Ishikawa (cell line): ENCODE data around the gene TNFSF4.

Experiments used
- CEBPB ChIP-seq: IDR thresholded peaks from 2 replicates; pipeline ENCODE4 v1.6.1; 2012
- CREB1 ChIP-seq: IDR thresholded peaks from 2 replicates; pipeline ENCODE4 v1.6.1; 2012; ENCODE audit warnings: low read depth
- EGR1 ChIP-seq: IDR thresholded peaks from 2 replicates; pipeline ENCODE4 v1.6.1; 2012
- EP300 ChIP-seq: IDR thresholded peaks from 2 replicates; pipeline ENCODE4 v1.6.1; 2012; ENCODE audit warnings: borderline replicate concordance
- FOXM1 ChIP-seq: IDR thresholded peaks from 2 replicates; pipeline ENCODE4 v1.6.1; 2012; ENCODE audit warnings: low read depth, borderline replicate concordance
- RAD21 ChIP-seq: IDR thresholded peaks from 2 replicates; pipeline ENCODE4 v1.6.1; 2012; ENCODE audit warnings: low read depth
- TAF1 ChIP-seq: IDR thresholded peaks from 2 replicates; pipeline ENCODE4 v1.6.1; 2012; ENCODE audit warnings: low read depth, mild to moderate bottlenecking
- TCF12 ChIP-seq: IDR thresholded peaks from 2 replicates; pipeline ENCODE4 v1.6.1; 2012; ENCODE audit warnings: low read depth
- TEAD4 ChIP-seq: IDR thresholded peaks from 2 replicates; pipeline ENCODE4 v1.6.1; 2012
- YY1 ChIP-seq: IDR thresholded peaks from 2 replicates; pipeline ENCODE4 v1.6.1; 2012; ENCODE audit warnings: low read depth
- ZBTB7A ChIP-seq: IDR thresholded peaks from 2 replicates; pipeline ENCODE4 v1.6.1; 2012; ENCODE audit warnings: low read depth
- TF ChIP-seq, protein P1 (sequence below): IDR thresholded peaks from 2 replicates; pipeline ENCODE4 v1.6.1; 2012; ENCODE audit warnings: low read depth, mild to moderate bottlenecking
- TF ChIP-seq, protein P2 (sequence below): IDR thresholded peaks from 2 replicates; pipeline ENCODE4 v1.6.1; 2012
- TF ChIP-seq, protein P3 (sequence below): IDR thresholded peaks from 2 replicates; pipeline ENCODE4 v1.6.1; 2012

DNA sequence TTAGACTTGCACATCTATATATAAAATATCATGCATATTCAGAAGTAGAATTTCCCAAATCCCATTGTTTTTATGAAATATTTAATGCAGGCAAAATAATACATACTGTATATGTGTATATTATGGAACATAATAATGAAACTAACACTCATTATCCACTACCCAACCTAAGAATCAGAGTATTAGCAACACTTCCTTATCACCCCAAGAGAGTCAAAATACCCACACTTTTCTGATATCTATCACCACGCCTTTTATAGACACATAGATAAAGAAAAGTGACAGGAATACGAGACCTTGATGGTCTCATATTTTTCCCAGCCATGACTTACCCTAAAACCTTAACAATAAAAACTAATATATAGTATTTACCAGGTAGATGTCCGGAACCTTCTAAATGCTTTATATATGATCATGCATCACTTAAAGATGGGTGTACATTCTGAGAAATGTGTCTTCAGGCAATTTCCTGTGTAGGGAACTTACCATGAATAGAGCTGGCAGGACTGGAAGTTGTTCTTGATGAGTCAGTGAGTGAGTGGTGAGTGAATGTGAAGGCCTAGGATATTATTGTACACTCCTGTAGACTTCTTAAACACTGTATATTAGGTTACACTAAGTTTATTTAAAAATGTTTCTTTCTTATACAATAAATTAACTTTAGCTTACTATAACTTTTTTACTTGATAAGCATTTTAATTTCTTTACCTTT, 45.5 kb downstream of the TNFSF4 start:
- TF ChIP-seq EP300 (no peak), ZBTB7A (no peak), CEBPB (no peak), RAD21 (no peak), TAF1 (no peak), YY1 (no peak), CREB1 (no peak), TEAD4 (no peak), EGR1 (no peak), FOXM1 (no peak), TCF12 (no peak)
- TF ChIP-seq, protein P1, sequence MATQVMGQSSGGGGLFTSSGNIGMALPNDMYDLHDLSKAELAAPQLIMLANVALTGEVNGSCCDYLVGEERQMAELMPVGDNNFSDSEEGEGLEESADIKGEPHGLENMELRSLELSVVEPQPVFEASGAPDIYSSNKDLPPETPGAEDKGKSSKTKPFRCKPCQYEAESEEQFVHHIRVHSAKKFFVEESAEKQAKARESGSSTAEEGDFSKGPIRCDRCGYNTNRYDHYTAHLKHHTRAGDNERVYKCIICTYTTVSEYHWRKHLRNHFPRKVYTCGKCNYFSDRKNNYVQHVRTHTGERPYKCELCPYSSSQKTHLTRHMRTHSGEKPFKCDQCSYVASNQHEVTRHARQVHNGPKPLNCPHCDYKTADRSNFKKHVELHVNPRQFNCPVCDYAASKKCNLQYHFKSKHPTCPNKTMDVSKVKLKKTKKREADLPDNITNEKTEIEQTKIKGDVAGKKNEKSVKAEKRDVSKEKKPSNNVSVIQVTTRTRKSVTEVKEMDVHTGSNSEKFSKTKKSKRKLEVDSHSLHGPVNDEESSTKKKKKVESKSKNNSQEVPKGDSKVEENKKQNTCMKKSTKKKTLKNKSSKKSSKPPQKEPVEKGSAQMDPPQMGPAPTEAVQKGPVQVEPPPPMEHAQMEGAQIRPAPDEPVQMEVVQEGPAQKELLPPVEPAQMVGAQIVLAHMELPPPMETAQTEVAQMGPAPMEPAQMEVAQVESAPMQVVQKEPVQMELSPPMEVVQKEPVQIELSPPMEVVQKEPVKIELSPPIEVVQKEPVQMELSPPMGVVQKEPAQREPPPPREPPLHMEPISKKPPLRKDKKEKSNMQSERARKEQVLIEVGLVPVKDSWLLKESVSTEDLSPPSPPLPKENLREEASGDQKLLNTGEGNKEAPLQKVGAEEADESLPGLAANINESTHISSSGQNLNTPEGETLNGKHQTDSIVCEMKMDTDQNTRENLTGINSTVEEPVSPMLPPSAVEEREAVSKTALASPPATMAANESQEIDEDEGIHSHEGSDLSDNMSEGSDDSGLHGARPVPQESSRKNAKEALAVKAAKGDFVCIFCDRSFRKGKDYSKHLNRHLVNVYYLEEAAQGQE, result no peak
- TF ChIP-seq, protein P2, sequence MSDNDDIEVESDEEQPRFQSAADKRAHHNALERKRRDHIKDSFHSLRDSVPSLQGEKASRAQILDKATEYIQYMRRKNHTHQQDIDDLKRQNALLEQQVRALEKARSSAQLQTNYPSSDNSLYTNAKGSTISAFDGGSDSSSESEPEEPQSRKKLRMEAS, result no peak
- TF ChIP-seq, protein P3, sequence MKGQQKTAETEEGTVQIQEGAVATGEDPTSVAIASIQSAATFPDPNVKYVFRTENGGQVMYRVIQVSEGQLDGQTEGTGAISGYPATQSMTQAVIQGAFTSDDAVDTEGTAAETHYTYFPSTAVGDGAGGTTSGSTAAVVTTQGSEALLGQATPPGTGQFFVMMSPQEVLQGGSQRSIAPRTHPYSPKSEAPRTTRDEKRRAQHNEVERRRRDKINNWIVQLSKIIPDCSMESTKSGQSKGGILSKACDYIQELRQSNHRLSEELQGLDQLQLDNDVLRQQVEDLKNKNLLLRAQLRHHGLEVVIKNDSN, result no peak
